Neuronal stem cell (in vitro differentiated cells): ENCODE measurements around the gene TPX2.

ENCODE experiments used
- DNase-seq: peaks from one replicate; pipeline ENCODE4 v3.0.0-alpha.2; 2013; ENCODE audit warnings: low spot score
- H2AFZ ChIP-seq: one replicate; pipeline ENCODE4 v1.6.1; 2013; ENCODE audit warnings: mild to moderate bottlenecking, low read length, inconsistent platforms
- H2AK5ac ChIP-seq: 2 replicates; pipeline ENCODE4 v1.6.1; 2013; ENCODE audit warnings: low read depth, mild to moderate bottlenecking, inconsistent platforms, low read length, moderate library complexity, mixed read lengths
- H2BK120ac ChIP-seq: 2 replicates; pipeline ENCODE4 v1.6.1; 2013; ENCODE audit warnings: low read depth, mild to moderate bottlenecking, inconsistent platforms, low read length, moderate library complexity, mixed read lengths
- H2BK12ac ChIP-seq: one replicate; pipeline ENCODE4 v1.6.1; 2013; ENCODE audit warnings: low read length, inconsistent platforms
- H2BK15ac ChIP-seq: 2 replicates; pipeline ENCODE4 v1.6.1; 2013; ENCODE audit warnings: mild to moderate bottlenecking, low read length, inconsistent platforms, mixed read lengths
- H2BK5ac ChIP-seq: one replicate; pipeline ENCODE4 v1.6.1; 2013; ENCODE audit warnings: inconsistent platforms, mild to moderate bottlenecking, low read length, moderate library complexity
- H3K14ac ChIP-seq: one replicate; pipeline ENCODE4 v1.6.1; 2013; ENCODE audit warnings: low read length, inconsistent platforms
- H3K18ac ChIP-seq: 2 replicates; pipeline ENCODE4 v1.6.1; 2013; ENCODE audit warnings: low read length, inconsistent platforms
- H3K23ac ChIP-seq: 2 replicates; pipeline ENCODE4 v1.6.1; 2013; ENCODE audit warnings: low read depth, mild to moderate bottlenecking, mixed read lengths, low read length, inconsistent platforms; ENCODE audit not compliant: poor library complexity
- H3K27ac ChIP-seq: replicated peaks from 3 replicates; pipeline ENCODE4 v1.5.1; 2013; ENCODE audit warnings: low read length, inconsistent platforms
- H3K27me3 ChIP-seq, 3 experiments: 2 replicates each; pipeline ENCODE4 v1.6.1; 2013; ENCODE audit warnings: low read length in 3 of 3, mild to moderate bottlenecking in 2 of 3, inconsistent platforms in 1 of 3, low read depth in 1 of 3, mixed read lengths in 1 of 3, moderate library complexity in 1 of 3; ENCODE audit not compliant: control insufficient read depth in 3 of 3, insufficient read depth in 3 of 3
- H3K36me3 ChIP-seq, 2 donors: replicated peaks in 1 of 2; 2 replicates each; pipeline ENCODE4 v1.6.1; 2013; ENCODE audit warnings: low read length in 2 of 2; ENCODE audit not compliant: control insufficient read depth in 2 of 2, insufficient read depth in 2 of 2
- H3K4ac ChIP-seq: 2 replicates; pipeline ENCODE4 v1.6.1; 2013; ENCODE audit warnings: inconsistent platforms, mild to moderate bottlenecking, low read length, moderate library complexity
- H3K4me1 ChIP-seq, 2 donors: 1 replicate in 1 of 2; 2 replicates in 1 of 2; pipeline ENCODE4 v1.6.1; 2013; ENCODE audit warnings: low read length in 2 of 2, low read depth in 1 of 2; ENCODE audit not compliant: control insufficient read depth in 2 of 2, insufficient read depth in 1 of 2
- H3K4me2 ChIP-seq: one replicate; pipeline ENCODE4 v1.6.1; 2013; ENCODE audit warnings: mild to moderate bottlenecking, low read length, inconsistent platforms; ENCODE audit not compliant: insufficient read depth, poor library complexity, severe bottlenecking
- H3K4me3 ChIP-seq, 2 donors: 2 replicates each; pipeline ENCODE4 v1.5.1; 2013; ENCODE audit warnings: low read length in 2 of 2, mild to moderate bottlenecking in 2 of 2, inconsistent platforms in 1 of 2, moderate library complexity in 1 of 2
- H3K79me1 ChIP-seq: one replicate; pipeline ENCODE4 v1.6.1; 2013; ENCODE audit warnings: low read depth, mild to moderate bottlenecking, inconsistent platforms, low read length, moderate library complexity
- H3K9ac ChIP-seq: one replicate; pipeline ENCODE4 v1.6.1; 2013; ENCODE audit warnings: mild to moderate bottlenecking, low read depth, low read length, inconsistent platforms; ENCODE audit not compliant: poor library complexity
- H3K9me3 ChIP-seq, 2 donors: replicated peaks in 1 of 2; 2 replicates each; pipeline versions ENCODE3 to v1.6.1; 2013; ENCODE audit warnings: low read length in 2 of 2, mild to moderate bottlenecking in 2 of 2, inconsistent platforms in 1 of 2, low read depth in 1 of 2, mixed read lengths in 1 of 2, moderate library complexity in 1 of 2; ENCODE audit not compliant: control insufficient read depth in 2 of 2, insufficient read depth in 1 of 2
- H4K8ac ChIP-seq: one replicate; pipeline ENCODE4 v1.6.1; 2013; ENCODE audit warnings: low read depth, mild to moderate bottlenecking, inconsistent platforms, low read length, moderate library complexity
- H4K91ac ChIP-seq: one replicate; pipeline ENCODE4 v1.6.1; 2013; ENCODE audit warnings: low read length, low read depth, mild to moderate bottlenecking, inconsistent platforms; ENCODE audit not compliant: poor library complexity
- WGBS, 2 donors: extraction: QIAGEN DNeasy Blood & Tissue Kit; methylation state at CpG; one replicate each; pipeline ENCODE4 v1.1.7; 2013; ENCODE audit warnings: missing lambda C conversion rate in 2 of 2, mixed read lengths in 1 of 2; ENCODE audit not compliant: insufficient read length in 2 of 2, insufficient replicate concordance in 1 of 2; ENCODE audit errors: extremely low coverage in 2 of 2; 5-methylcytosine and 5-hydroxymethylcytosine counted together

The TPX2 gene

GRCh38 chr20:31693402-31693801, 45.7 kb upstream of the TPX2 start:
- Histone ChIP-seq H3K27me3 (no peaks in the 10 kb centered on the region), H3K79me1 (peaks cover 2% of the 10 kb centered on the region), H2AK5ac (no peak overlapping the region), H2BK15ac (no peak overlapping the region), H3K4me3 (no peak overlapping the region), H2AFZ (no peak overlapping the region), H4K8ac (no peak overlapping the region), H3K23ac (peak overlapping the region; percentile 6), H3K18ac (no peak overlapping the region), H3K4me1 (peaks cover 0 to 11% of the 10 kb centered on the region in 2 donors), H2BK120ac (no peak overlapping the region), H3K36me3 (peaks cover 2 to 69% of the 10 kb centered on the region in 2 donors), H3K27ac (no peak overlapping the region), H3K9ac (no peak overlapping the region), H2BK5ac (no peak overlapping the region), H4K91ac (no peak overlapping the region), H3K9me3 (no peaks in the 10 kb centered on the region), H3K14ac (no peak overlapping the region), H2BK12ac (no peak overlapping the region), H3K4me2 (no peak overlapping the region), H3K4ac (no peak overlapping the region)
- no peak for DNase-seq
- WGBS, 2 donors = no CpG with 5 or more reads among the region's 6 CpGs

- H4K91ac ChIP-seq = no peak overlapping the region
- H3K36me3 ChIP-seq = peaks cover 2 to 71% of the 10 kb centered on the region in 2 donors
- H2BK120ac ChIP-seq = no peak overlapping the region
- no peak overlapping the region for H3K4me2 ChIP-seq
- H3K27ac ChIP-seq = no peak overlapping the region
- H3K4me3 ChIP-seq = no peak overlapping the region
- no peak overlapping the region for H4K8ac ChIP-seq
- no peak overlapping the region for H2AFZ ChIP-seq
- H3K14ac ChIP-seq = no peak overlapping the region
- peak overlapping the region; percentile 38 for H3K18ac ChIP-seq
- DNase-seq = no peak
- H3K9ac ChIP-seq = no peak overlapping the region
- no peak overlapping the region for H2BK5ac ChIP-seq
- WGBS, 2 donors = no CpG with 5 or more reads among the region's 4 CpGs
- no peak overlapping the region for H3K4ac ChIP-seq
- H3K23ac ChIP-seq = peak overlapping the region; percentile 14
- H3K79me1 ChIP-seq = peaks cover 2% of the 10 kb centered on the region
- peak overlapping the region; percentile 49 for H2AK5ac ChIP-seq
- H3K9me3 ChIP-seq = no peaks in the 10 kb centered on the region
- peak overlapping the region; percentile 7 for H2BK12ac ChIP-seq
- H2BK15ac ChIP-seq = no peak overlapping the region
- H3K27me3 ChIP-seq = no peaks in the 10 kb centered on the region
- H3K4me1 ChIP-seq = peaks cover 0 to 11% of the 10 kb centered on the region in 2 donors
Measured at GRCh38 chr20:31693987-31694661, 45.0 kb upstream of the TPX2 start.

GRCh38 chr20:31694842-31695593, 44.1 kb upstream of the TPX2 start:
- no peak overlapping the region for H3K18ac ChIP-seq
- no peak overlapping the region for H4K8ac ChIP-seq
- H2BK12ac ChIP-seq = no peak overlapping the region
- H4K91ac ChIP-seq = no peak overlapping the region
- H3K27ac ChIP-seq = no peak overlapping the region
- H3K36me3 ChIP-seq = peaks cover 2 to 77% of the 10 kb centered on the region in 2 donors
- H2AK5ac ChIP-seq = no peak overlapping the region
- peaks cover 0 to 11% of the 10 kb centered on the region in 2 donors for H3K4me1 ChIP-seq
- no peaks in the 10 kb centered on the region for H3K9me3 ChIP-seq
- H3K4me3 ChIP-seq = no peak overlapping the region
- no CpG with 5 or more reads among the region's 5 CpGs for WGBS, 2 donors
- no peak overlapping the region for H3K9ac ChIP-seq
- no peak overlapping the region for H3K4me2 ChIP-seq
- H3K23ac ChIP-seq = no peak overlapping the region
- H3K14ac ChIP-seq = no peak overlapping the region
- H2BK15ac ChIP-seq = no peak overlapping the region
- H3K4ac ChIP-seq = no peak overlapping the region
- no peak overlapping the region for H2BK120ac ChIP-seq
- no peaks in the 10 kb centered on the region for H3K27me3 ChIP-seq
- H2AFZ ChIP-seq = no peak overlapping the region
- no peak for DNase-seq
- H2BK5ac ChIP-seq = no peak overlapping the region
- H3K79me1 ChIP-seq = peaks cover 2% of the 10 kb centered on the region
